ENCODE results near the gene PHOX2B.

DNA sequence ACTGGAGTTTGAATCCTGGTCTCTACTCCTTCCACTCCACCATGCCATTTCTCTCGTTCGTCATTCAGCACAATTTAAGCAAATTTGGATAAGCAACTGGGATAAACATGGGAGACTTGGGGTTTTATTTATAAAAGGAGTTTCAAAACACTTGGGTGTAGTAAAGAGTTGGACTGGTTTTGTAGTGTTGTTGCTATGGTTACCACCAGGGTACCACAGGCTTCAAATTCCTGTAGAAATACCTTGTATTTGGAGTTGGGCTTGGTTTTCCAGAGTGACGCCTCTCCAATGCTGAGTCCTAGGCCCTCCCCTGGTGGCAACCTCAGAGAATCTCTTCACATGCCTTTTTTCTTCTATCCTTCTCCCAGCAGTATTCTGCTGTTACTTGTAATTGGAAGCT is 27.9 kb upstream of the PHOX2B start:
- TF ChIP-seq CTCF (IDR thresholded peaks at IDR 0.05) (no peak), POLR2A (IDR thresholded peaks at IDR 0.05) (no peak)
